Tibial artery (tissue), 4 donors: ENCODE results near the gene SLC35F1.

Source experiments
- DNase-seq, 2 donors: peaks; one replicate each; pipeline ENCODE4 v3.0.0-alpha.2; 2019
- H3K27ac ChIP-seq, 2 donors: fragments of 200-600 bp; sonication (generic) in 1 of 2; 1 replicate in 1 of 2; 2 replicates in 1 of 2; pipeline ENCODE4 v1.5.1; 2018 to 2019; ENCODE audit warnings: mild to moderate bottlenecking in 1 of 2
- H3K27me3 ChIP-seq, 2 donors: fragments of 200-600 bp; sonication (generic) in 1 of 2; one replicate each; pipeline versions ENCODE4 v1.5.1 to v1.6.0; 2016 to 2019
- H3K36me3 ChIP-seq, 3 donors: fragments of 200-600 bp; sonication (generic) in 2 of 3; one replicate each; pipeline ENCODE4 v1.5.1; 2016 to 2019; ENCODE audit warnings: mild to moderate bottlenecking in 2 of 3
- H3K4me1 ChIP-seq, 4 donors: fragments of 200-600 bp; sonication (generic) in 2 of 4; 1 replicate in 3 of 4; 2 replicates in 1 of 4; pipeline ENCODE4 v1.5.1; 2016 to 2019
- H3K4me3 ChIP-seq, 2 donors: fragments of 200-600 bp; sonication (generic) in 1 of 2; 1 replicate in 1 of 2; 2 replicates in 1 of 2; pipeline ENCODE4 v1.5.1; 2018 to 2019; ENCODE audit warnings: mild to moderate bottlenecking in 2 of 2
- H3K9me3 ChIP-seq, 3 donors: fragments of 200-600 bp; sonication (generic) in 1 of 3; one replicate each; pipeline ENCODE4 v1.5.1; 2016 to 2019
- CTCF ChIP-seq, 2 experiments: fragments of 200-600 bp in 1 of 2; fragments of 450-650 bp in 1 of 2; IDR thresholded peaks; one replicate each; pipeline ENCODE4 v1.5.1; 2017 to 2019; ENCODE audit warnings: antibody characterized with exemption in 2 of 2, mild to moderate bottlenecking in 1 of 2, moderate library complexity in 1 of 2
- intact Hi-C: fragments of 100-400 bp; cut with DNase I; formaldehyde crosslinking; loops from one replicate; pipeline ENCODE4 v1.15.0; 2023; ENCODE audit warnings: low total_unique reads

The SLC35F1 gene

GRCh38 chr6:118123503-118124037 is 216.5 kb downstream of the SLC35F1 start:
- DNase-seq, result no peak
- no peaks in the 10 kb centered on the region for H3K36me3 ChIP-seq
- no peaks in the 10 kb centered on the region for H3K27me3 ChIP-seq
- intact Hi-C loops, result no loop called here
- no peaks in the 10 kb centered on the region for H3K9me3 ChIP-seq
- no peak overlapping the region for H3K27ac ChIP-seq
- no peaks in the 10 kb centered on the region for H3K4me1 ChIP-seq
- no peak overlapping the region for H3K4me3 ChIP-seq
- TF ChIP-seq CTCF (IDR thresholded peaks at IDR 0.05), result no peak

GRCh38 chr6:118124851-118125250 is 217.8 kb downstream of the SLC35F1 start:
- TF ChIP-seq CTCF (IDR thresholded peaks at IDR 0.05), result no peak

GRCh38 chr6:118128755-118129154 is 221.7 kb downstream of the SLC35F1 start:
- H3K4me3 ChIP-seq, result no peak overlapping the region
- no peak for DNase-seq
- no peaks in the 10 kb centered on the region for H3K4me1 ChIP-seq
- no peaks in the 10 kb centered on the region for H3K9me3 ChIP-seq
- H3K27me3 ChIP-seq, result no peaks in the 10 kb centered on the region
- TF ChIP-seq CTCF (IDR thresholded peaks at IDR 0.05), result no peak
- H3K27ac ChIP-seq, result no peak overlapping the region
- no peaks in the 10 kb centered on the region for H3K36me3 ChIP-seq
- intact Hi-C loops, result no loop called here

More at GRCh38 chr6:118124851-118125250, 217.8 kb downstream of the SLC35F1 start:
- H3K4me3 ChIP-seq, result no peak overlapping the region
- H3K27ac ChIP-seq, result no peak overlapping the region
- no peaks in the 10 kb centered on the region for H3K4me1 ChIP-seq
- no peaks in the 10 kb centered on the region for H3K36me3 ChIP-seq
- no peak for DNase-seq
- H3K9me3 ChIP-seq, result no peaks in the 10 kb centered on the region
- intact Hi-C loops, result no loop called here
- H3K27me3 ChIP-seq, result no peaks in the 10 kb centered on the region

- H3K36me3 ChIP-seq, result no peaks in the 10 kb centered on the region
- H3K4me3 ChIP-seq, result no peak overlapping the region
- no peaks in the 10 kb centered on the region for H3K9me3 ChIP-seq
- intact Hi-C loops, result no loop called here
- no peaks in the 10 kb centered on the region for H3K27me3 ChIP-seq
- no peak for TF ChIP-seq CTCF (IDR thresholded peaks at IDR 0.05)
- no peaks in the 10 kb centered on the region for H3K4me1 ChIP-seq
- H3K27ac ChIP-seq, result no peak overlapping the region
- DNase-seq, result no peak
Measured at GRCh38 chr6:118134206-118134605, 227.1 kb downstream of the SLC35F1 start.

- H3K9me3 ChIP-seq, result no peaks in the 10 kb centered on the region
- H3K4me1 ChIP-seq, result no peaks in the 10 kb centered on the region
- H3K36me3 ChIP-seq, result no peaks in the 10 kb centered on the region
- TF ChIP-seq CTCF (IDR thresholded peaks at IDR 0.05), result no peak
- no peak overlapping the region for H3K4me3 ChIP-seq
- intact Hi-C loops, result no loop called here
- H3K27me3 ChIP-seq, result no peaks in the 10 kb centered on the region
- no peak overlapping the region for H3K27ac ChIP-seq
- no peak for DNase-seq
Measured at GRCh38 chr6:118134736-118135135, 227.7 kb downstream of the SLC35F1 start.

- H3K4me1 ChIP-seq, result no peaks in the 10 kb centered on the region
- DNase-seq, result no peak
- H3K4me3 ChIP-seq, result no peak overlapping the region
- intact Hi-C loops, result no loop called here
- H3K9me3 ChIP-seq, result no peaks in the 10 kb centered on the region
- no peak overlapping the region for H3K27ac ChIP-seq
- no peak for TF ChIP-seq CTCF (IDR thresholded peaks at IDR 0.05)
- H3K36me3 ChIP-seq, result no peaks in the 10 kb centered on the region
- no peaks in the 10 kb centered on the region for H3K27me3 ChIP-seq
Measured at GRCh38 chr6:118135371-118135770, 228.3 kb downstream of the SLC35F1 start.
